RWPE1 (cell line): Measurements from ENCODE around the gene C7orf25.

Experiments used
- CTCF ChIA-PET: fragments of 350-600 bp; sonication (Branson Sonifier 250); formaldehyde crosslinking; extraction: SDS; loops from one replicate; lab custom pipeline; 2021; lab: Yijun Ruan, JAX
- POLR2A ChIA-PET: fragments of 400-600 bp; formaldehyde crosslinking; extraction: SDS; loops from one replicate; lab custom pipeline; 2020; ENCODE audit warnings: antibody characterized with exemption; ENCODE audit not compliant: low non-redundant PET; lab: Yijun Ruan, JAX
- DNase-seq: peaks from one replicate; pipeline ENCODE4 v3.0.0; 2012; ENCODE audit warnings: low spot score
- H3K27ac ChIP-seq: fragments of 450-650 bp; 2 replicates; pipeline ENCODE4 v1.5.1; 2017
- TF ChIP-seq, protein P1 (sequence below): fragments of 450-650 bp; conservative IDR thresholded peaks from 2 replicates; pipeline ENCODE4 v1.5.1; 2017; ENCODE audit warnings: low read depth, mild to moderate bottlenecking

C7orf25 gene

DNA sequence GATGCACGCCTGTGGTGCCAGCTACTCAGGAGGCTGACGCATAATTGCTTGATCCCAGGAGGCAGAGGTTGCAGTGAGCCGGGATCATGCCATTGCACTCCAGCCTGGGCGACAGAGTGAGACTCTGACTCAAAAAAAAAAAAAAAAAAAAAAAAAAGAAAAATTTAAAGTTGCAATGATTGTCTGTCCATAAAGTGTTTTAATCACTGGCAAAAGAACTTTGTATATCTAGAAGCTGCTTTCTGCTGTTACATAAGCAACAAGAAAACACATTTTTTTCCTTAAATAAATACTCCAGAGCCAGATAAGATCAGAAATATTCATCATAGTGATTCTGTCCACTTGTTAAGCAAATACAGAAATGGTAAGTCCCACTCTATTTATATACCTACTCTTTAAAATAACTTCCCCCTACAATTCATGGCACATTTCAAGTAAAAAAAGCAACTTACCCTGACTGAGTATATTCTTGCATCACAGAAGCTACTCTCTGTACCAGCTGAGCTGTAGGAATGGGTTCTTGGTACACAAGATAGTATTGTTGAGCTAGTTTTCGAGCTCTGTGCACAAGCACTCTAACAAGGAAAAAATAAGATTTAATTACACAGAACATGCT lies 12.5 kb upstream of the C7orf25 start:
- TF ChIP-seq, protein P1, sequence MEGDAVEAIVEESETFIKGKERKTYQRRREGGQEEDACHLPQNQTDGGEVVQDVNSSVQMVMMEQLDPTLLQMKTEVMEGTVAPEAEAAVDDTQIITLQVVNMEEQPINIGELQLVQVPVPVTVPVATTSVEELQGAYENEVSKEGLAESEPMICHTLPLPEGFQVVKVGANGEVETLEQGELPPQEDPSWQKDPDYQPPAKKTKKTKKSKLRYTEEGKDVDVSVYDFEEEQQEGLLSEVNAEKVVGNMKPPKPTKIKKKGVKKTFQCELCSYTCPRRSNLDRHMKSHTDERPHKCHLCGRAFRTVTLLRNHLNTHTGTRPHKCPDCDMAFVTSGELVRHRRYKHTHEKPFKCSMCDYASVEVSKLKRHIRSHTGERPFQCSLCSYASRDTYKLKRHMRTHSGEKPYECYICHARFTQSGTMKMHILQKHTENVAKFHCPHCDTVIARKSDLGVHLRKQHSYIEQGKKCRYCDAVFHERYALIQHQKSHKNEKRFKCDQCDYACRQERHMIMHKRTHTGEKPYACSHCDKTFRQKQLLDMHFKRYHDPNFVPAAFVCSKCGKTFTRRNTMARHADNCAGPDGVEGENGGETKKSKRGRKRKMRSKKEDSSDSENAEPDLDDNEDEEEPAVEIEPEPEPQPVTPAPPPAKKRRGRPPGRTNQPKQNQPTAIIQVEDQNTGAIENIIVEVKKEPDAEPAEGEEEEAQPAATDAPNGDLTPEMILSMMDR, result no peak
- H3K27ac ChIP-seq, result no peak overlapping the region
- ChIA-PET POLR2A (no interaction called here), CTCF (no interaction called here)
- DNase-seq, result no peak

DNA sequence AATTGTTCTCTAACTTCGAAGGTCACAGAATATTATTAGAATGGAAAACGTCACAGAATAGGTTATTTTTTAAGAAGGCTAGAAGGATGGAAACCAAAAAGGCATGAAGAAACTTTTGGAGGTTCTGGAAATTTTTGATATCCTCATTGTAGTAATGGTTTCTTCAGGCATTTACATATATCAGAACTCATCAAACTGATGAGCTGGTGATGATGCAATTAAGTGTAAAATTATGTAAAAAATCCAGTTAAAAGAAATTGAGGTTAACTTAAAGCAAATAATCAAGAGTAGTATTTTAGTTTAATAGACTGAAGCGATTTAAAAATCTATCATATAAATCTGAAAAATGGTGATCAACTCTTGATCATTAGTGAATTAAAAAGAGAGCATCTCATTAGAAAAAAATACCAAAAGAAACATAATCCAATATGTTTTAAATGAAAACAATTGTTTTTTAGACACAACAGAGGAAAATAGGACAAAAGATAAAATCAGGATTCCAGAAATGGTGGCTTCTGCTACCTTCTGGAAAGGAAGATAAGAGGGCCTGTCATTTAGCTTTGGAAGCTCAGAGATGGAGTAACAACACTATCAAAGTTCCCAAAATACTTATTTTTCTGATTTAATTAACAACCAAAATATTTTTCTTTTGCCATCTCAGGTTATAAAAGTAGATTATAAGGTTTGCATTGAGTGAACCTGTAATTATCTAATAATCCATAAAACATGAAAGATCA lies 10.3 kb upstream of the C7orf25 start:
- ChIA-PET POLR2A (no interaction called here), CTCF (no interaction called here)
- no peak overlapping the region for H3K27ac ChIP-seq
- TF ChIP-seq, protein P1, result no peak
- DNase-seq, result no peak

DNA sequence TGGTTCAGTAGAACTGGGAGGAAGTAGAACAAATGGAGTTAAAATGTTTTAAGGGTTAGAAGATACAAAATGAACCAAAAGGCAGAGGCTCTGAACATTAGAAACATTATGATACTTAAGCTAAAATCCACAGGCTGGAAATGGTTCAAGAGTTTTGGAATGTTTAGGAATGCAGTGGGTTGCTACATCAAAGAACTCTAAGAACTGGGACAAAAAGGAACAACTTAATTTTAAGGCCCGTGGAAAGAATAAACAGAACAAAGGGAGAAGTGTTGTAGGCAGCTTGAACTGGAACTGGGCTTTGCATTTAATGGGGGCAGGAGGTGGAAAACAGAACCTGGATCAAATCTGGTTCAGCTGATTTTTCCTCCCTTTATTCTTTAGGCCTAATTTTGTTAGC lies 3.5 kb upstream of the C7orf25 start:
- ChIA-PET CTCF (no interaction called here), POLR2A (no interaction called here)
- TF ChIP-seq, protein P1, result no peak
- H3K27ac ChIP-seq, result no peak overlapping the region
- no peak for DNase-seq

DNA sequence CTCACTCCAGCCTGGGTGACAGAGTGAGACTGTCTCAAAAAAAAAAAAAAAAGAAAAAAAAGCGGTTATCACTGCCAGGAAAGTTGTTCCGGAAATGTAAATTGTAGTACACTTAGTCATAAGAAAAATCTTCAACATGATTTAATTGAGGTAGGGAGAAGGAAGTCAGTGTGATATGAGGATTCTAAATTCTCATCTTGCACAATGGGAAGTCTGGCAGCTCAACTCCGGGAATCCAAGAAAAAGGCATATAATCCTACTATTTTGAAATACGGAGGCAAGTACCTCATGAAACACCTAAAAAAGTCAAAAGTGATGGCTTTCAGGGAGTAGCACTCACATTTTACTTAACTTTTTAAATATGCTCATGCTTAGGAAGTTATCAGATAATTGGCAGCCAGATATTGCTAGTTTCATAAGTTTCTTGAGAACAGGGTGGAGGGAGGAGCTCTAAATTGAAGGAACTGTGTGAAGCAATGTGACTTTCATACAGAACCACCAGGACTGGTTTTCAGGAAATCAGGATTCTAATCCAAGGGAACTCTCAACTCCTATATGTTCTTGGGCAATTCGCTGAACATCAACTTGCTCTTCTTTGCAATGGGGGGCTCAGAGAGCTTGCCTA lies 2.7 kb upstream of the C7orf25 start:
- ChIA-PET POLR2A (interaction anchor here (0.6 kb wide), 1 partner anchor 569 kb away, joined by 3 read pairs; no protein-coding TSS in a partner anchor), CTCF (no interaction called here)
- DNase-seq, result no peak
- TF ChIP-seq, protein P1, result no peak
- H3K27ac ChIP-seq, result peak overlapping the region; percentile 59

DNA sequence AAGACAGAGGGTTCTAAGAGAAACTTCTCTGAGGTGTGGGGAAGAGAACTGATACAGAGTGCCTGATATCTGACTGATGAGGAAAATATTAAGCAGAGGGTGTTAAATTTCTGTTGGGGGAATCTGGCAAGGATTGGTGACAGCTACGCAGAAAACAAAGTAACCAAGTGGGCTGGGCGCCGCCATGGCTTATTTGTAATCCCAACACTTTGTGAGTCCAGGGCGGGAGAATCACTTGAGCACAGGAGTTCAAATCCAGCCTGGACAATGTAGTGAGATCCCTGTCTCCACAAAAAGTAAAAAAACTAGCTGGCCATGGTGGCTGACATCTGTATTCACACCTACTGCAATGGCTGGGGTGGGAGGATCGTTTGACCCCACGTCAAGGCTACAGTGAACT lies 2.1 kb upstream of the C7orf25 start:
- no peak for DNase-seq
- TF ChIP-seq, protein P1, result no peak
- CTCF ChIA-PET, result no interaction called here
- H3K27ac ChIP-seq, result peak overlapping the region; percentile 59
- POLR2A ChIA-PET, result interaction anchor here (0.6 kb wide), 1 partner anchor 570 kb away, joined by 3 read pairs; no protein-coding TSS in a partner anchor

DNA sequence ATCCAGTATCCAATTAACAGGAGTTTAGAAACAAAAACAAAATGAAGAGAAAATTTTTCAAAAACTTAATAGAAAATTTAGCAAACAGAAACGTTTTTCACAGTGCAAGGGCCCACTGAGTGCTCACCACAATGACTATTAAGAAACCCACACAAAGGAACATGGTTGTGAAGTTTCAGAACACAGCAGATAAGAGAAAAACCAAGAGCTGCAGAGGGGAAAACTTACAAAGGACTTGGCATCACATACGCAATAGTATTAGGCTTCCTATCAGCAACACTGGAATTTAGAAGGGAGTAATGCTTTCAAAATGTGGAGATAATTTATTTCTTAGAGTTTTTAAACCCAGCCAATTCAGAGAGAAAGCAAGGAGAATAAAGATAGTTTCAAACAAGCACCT lies 1.7 kb upstream of the C7orf25 start:
- ChIA-PET CTCF (interaction anchor here (0.6 kb wide), 1 partner anchor 816 kb away, joined by 4 read pairs; the partner anchor contains the start of gene COA1), POLR2A (no interaction called here)
- DNase-seq, result no peak

More for the DNA sequence above, 1.7 kb upstream of the C7orf25 start:
- H3K27ac ChIP-seq, result no peak overlapping the region
- TF ChIP-seq, protein P1, result no peak
